HG02970 (cell line): ENCODE results near the gene CMTM3.
"Not testable (repeated sequence)": the region's sequence is repeated elsewhere in the genome, so short reads cannot be mapped to it uniquely, and the experiment has no call there.

Source experiments
- ATAC-seq: cut with Tn5 transposase; IDR thresholded peaks from one replicate; pipeline ENCODE4 v1.9.1; 2021; ENCODE audit warnings: mild to moderate bottlenecking, moderate library complexity, moderate number of reproducible peaks; ENCODE audit not compliant: unreplicated experiment, low FRiP score

Gene CMTM3

DNA sequence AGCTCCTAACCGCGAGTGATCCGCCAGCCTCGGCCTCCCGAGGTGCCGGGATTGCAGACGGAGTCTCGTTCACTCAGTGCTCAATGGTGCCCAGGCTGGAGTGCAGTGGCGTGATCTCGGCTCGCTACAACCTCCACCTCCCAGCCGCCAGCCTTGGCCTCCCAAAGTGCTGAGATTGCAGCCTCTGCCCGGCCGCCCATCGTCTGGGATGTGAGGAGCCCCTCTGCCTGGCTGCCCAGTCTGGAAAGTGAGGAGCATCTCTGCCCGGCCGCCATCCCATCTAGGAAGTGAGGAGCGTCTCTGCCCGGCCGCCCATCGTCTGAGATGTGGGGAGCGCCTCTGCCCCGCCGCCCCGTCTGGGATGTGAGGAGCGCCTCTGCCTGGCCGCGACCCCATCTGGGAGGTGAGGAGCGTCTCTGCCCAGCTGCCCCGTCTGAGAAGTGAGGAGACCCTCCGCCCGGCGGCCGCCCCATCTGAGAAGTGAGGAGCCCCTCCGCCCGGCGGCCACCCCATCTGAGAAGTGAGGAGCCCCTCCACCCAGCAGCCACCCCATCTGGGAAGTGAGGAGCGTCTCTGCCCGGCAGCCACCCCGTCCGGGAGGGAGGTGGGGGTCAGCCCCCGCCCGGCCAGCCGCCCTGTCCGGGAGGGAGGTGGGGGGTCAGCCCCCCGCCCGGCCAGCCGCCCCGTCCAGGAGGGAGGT, 26.2 kb downstream of the CMTM3 start:
- ATAC-seq = not testable (repeated sequence)

GRCh38 chr16:66631558-66631957, 27.1 kb downstream of the CMTM3 start:
- not testable (repeated sequence) for ATAC-seq

DNA sequence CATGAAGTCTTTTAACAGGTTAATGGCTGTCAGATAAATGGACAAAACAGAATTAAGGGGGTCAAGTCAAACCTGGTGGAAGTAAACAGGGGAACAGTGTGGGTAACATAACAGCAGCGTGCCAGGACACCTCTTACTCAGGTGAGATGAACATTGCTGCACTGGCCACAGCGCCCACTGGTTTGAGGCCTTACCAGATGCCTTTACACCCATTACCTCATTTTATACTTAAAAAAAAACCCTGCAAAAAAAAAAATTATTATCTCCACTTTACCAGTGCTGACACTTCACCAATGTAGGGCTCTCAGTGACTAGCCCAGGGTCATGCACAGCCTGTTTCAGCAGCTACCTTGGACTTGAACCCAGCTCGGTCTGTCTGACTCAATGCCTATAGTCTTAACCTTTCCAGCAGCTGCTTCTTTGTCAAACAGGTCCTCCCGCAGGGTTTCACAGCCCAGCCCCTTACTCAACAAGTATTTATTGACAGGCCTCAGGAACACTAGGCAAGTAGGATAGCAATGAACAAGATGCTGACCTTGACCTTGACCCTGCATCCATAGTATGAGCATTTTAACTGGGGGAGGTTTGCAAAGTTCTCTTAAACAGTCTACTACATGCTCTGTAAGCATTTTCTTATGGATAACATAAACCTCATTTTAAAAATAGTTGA, 30.2 kb downstream of the CMTM3 start:
- no peak for ATAC-seq

GRCh38 chr16:66635406-66635805, 30.9 kb downstream of the CMTM3 start:
- no peak for ATAC-seq

DNA sequence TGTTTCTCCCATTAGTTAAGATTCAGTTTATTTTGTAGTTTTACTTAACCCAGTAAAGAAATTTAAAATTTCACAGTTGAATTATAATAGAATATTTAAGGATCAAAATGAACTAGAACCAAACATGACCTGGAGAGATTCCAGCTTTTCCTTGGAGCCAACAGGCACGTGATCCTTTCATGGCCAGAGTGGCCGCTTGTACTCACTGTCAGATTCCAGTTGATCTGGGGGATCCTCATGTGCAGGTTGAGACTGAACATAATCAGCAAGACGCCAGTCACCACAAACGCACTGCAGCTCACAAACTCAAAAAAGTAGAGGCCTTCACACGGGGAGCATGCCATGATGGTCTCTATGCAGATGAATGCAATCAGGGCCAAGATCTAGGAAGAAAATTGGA, 31.7 kb downstream of the CMTM3 start:
- ATAC-seq = no peak

- ATAC-seq = no peak
Observed at GRCh38 chr16:66637806-66638205, 33.3 kb downstream of the CMTM3 start.

DNA sequence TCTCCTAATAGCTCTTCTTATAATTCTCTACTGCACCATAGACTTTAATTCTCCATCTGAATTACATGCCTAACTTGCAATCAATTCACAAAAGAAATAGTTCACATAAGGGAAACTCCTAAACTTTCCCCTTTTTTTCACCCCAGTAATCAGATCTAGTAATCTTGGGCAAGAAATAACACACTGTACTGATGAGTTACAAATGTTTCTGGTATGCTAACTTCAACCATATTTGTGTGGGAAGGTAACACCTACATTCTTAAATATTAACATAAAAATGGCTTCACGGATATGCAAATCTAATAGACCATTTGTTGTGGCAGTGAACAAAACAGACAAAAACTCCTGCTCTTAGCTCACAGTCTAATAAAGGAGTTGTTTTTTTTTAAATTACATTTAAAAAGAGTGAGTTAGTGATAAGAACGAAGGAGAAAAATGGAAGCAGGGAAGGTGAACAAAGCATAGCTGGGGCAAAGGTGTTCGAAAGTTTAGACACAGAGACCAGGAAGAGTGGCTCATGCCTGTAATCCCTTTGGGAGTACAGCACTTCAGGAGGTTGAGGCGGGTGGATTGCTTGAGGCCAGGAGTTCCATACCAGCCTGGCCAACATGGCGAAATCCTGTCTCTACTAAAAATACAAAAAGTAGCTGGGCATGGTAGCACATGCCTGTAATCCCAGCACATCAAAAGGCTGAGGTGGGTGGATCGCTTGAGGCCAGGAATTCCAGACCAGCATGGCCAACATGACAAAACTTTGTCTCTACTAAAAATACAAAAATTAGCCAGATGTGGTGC, 34.8 kb downstream of the CMTM3 start:
- no peak for ATAC-seq

- no peak for ATAC-seq
Observed at GRCh38 chr16:66640724-66641314, 36.3 kb downstream of the CMTM3 start.

- no peak for ATAC-seq
Observed at GRCh38 chr16:66641387-66641786, 36.9 kb downstream of the CMTM3 start.

- ATAC-seq = no peak
Observed at GRCh38 chr16:66647866-66648265, 43.4 kb downstream of the CMTM3 start.

DNA sequence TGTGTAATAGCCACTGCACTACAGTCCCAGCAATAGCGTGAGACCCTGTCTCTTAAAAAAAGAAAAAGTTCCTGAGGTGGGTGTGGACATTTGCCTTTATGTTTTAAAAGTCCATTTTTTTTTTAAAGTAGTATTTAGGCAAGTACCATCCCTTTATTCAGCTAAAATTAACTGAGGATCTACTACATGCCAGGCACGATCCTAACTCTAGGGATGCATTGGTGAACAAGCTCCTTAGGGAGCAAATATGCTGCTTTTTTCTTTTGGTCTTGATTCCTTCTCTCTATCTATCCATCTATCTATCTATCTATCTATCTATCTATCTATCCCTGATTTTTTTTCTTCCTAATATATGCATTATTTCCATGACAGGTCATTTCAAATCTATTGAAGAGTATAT, 44.7 kb downstream of the CMTM3 start:
- ATAC-seq = no peak

DNA sequence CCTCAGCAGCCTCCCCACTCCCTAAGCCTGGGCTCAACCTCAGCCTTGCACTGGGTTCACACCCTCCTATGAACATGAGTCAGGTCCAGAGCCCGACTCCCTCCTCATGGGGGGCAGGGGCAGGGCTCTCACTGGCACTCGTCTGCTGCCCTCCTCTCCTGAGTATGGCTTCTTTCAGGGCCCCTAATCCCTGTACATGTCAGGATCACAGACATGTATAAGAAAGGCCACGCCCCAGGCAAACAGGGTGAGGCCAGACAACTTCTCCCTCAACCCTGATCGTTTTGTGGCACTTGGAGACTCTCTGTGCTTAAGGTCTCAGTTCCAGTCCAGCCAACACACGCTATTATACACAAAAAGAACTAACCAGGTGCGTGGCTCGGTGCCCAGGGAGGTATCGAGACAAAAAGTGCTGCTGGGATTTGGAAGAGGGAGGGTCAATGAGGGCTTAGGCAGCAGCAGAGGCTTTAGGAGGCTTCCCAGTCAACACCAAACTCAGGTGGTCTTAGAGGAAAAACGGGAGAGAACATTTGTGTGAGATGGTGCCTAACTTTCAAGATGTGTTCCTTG, 45.2 kb downstream of the CMTM3 start:
- no peak for ATAC-seq

GRCh38 chr16:66650707-66651473, 46.4 kb downstream of the CMTM3 start:
- peak; percentile 66 for ATAC-seq

- no peak for ATAC-seq
Observed at GRCh38 chr16:66651474-66651765, 46.9 kb downstream of the CMTM3 start.

- no peak for ATAC-seq
Observed at GRCh38 chr16:66651965-66652364, 47.5 kb downstream of the CMTM3 start.

DNA sequence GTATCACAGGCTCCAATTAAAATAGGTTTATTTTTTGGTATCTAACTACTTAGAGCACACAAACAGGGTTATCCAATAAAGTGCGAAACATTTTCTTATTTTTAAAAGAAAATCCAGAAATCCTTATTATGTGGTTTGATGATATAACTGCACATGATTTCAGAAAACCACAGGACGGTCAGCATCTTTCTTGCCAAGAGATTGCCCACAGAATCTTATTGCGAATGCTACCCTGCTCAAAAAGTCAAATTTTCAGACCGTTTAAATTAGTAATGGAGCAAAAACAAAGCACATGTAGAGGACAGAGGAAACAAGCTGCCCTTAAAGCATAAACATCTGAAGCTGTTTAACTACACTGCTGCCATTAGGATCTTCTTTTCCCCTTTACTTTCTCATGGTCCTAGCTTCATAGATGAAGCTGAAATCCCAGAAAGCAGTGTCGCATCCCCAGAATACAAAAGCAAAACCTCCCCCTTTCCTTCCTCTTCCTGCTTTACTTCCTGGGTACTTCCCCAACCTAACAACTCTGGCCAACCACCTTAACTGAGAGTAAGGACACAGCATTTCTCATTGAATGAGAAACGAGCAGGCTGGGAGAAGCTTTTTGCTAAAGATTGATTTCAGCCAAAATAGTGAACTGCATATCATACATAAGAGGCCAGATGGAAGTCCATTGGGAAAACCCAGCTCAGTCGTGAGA, 48.3 kb downstream of the CMTM3 start:
- ATAC-seq = no peak

DNA sequence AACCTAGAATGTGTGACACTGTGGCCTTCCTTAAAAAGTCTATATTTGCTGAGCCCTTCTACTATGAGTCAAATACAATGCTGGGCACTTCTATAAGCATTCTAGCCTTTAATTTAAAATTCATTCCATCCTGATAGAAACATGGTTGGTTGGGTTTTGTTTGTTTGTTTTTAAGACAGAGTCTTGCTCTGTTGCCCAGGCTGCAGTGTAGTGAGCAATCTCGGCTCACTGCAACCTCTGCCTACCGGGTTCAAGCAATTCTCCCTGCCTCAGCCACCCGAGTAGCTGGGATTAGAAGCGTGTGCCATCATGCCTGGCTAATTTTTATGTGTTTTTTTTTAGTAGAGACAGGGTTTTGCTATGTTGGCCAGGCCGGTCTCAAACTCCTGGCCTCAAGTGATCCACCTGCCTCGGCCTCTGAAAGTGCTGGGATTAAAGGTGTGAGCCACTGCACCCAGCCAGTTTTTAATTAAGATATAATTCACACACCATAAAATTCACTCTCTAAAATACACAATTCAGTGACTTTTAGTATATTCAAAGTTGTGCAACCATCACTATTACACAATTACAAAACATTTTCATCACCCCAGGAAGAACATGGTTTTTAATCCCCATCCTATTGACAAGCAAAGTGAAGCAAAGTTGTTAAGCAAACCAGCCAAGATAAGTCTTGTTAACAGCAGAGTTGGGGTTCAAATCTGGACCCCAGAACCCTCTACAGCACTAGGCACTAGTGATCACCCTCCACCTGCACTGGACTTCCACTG, 49.3 kb downstream of the CMTM3 start:
- no peak for ATAC-seq

DNA sequence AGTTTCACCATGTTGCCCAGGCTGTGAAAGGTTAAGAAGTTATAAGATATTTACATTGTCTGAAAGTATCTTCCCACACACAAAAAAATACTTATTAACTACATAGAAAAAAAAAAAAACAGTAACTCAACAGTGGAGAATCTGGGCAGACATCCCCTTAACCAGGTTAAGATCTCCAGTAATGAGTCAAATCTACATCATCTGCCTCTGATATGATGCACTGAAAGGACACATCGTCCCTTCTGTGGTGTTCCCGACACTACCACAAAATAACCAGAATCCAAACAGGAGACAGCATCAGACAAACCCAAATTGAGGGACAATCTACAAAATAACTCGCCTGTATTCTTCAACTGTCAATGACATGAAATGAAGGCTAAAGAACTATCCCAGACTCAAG, 52.0 kb downstream of the CMTM3 start:
- ATAC-seq = no peak
